Upper lobe of left lung (tissue), 6 donors: ENCODE measurements around the gene CHMP1B. TPM values are rescaled to one million over a fixed set of nuclear protein-coding genes. Genes with fewer than 3 reads are reported as not detected.
A peak's percentile ranks its signal among the peaks of the same experiment; 100 is the strongest.

Experiments used
- ATAC-seq, 2 donors: fragments of 200-7000 bp; cut with Tn5 transposase; one replicate each; pipeline ENCODE4 v1.9.1; 2022; ENCODE audit warnings: mild to moderate bottlenecking in 2 of 2, moderate library complexity in 2 of 2; ENCODE audit not compliant: low FRiP score in 2 of 2
- DNase-seq, 2 donors: peaks; one replicate each; pipeline ENCODE4 v3.0.0-alpha.2; 2019 to 2020
- H3K27ac ChIP-seq, 4 donors: fragments of 200-600 bp; sonication (generic); one replicate each; pipeline ENCODE4 v1.5.1; 2016 to 2019
- H3K27me3 ChIP-seq, 4 donors: fragments of 200-600 bp; sonication (generic); one replicate each; pipeline ENCODE4 v1.5.1; 2017 to 2019
- H3K36me3 ChIP-seq, 4 donors: fragments of 200-600 bp; sonication (generic); one replicate each; pipeline ENCODE4 v1.5.1; 2016 to 2019
- H3K4me1 ChIP-seq, 4 donors: fragments of 200-600 bp; sonication (generic); one replicate each; pipeline ENCODE4 v1.5.1; 2018 to 2019
- H3K4me3 ChIP-seq, 4 donors: fragments of 200-600 bp; sonication (generic); one replicate each; pipeline ENCODE4 v1.5.1; 2017 to 2019; ENCODE audit warnings: mild to moderate bottlenecking in 2 of 4, moderate library complexity in 1 of 4
- H3K9me3 ChIP-seq, 4 donors: fragments of 200-600 bp; sonication (generic); one replicate each; pipeline ENCODE4 v1.5.1; 2018 to 2019
- CTCF ChIP-seq, 6 experiments: fragments of 450-650 bp in 4 of 6; fragments of 200-600 bp in 2 of 6; sonication (generic) in 2 of 6; IDR thresholded peaks; one replicate each; pipeline ENCODE4 v1.5.1; 2016 to 2019; ENCODE audit warnings: antibody characterized with exemption in 6 of 6
- EP300 ChIP-seq, 4 donors: sonication (generic); formaldehyde crosslinking; IDR thresholded peaks; one replicate each; pipeline ENCODE4 v1.5.1; 2017; ENCODE audit warnings: antibody characterized with exemption in 4 of 4, control low read depth in 2 of 4
- POLR2A ChIP-seq, 4 donors: fragments of 450-650 bp; IDR thresholded peaks; one replicate each; pipeline ENCODE4 v1.5.1; 2016 to 2017; ENCODE audit warnings: antibody characterized with exemption in 4 of 4, mild to moderate bottlenecking in 2 of 4
- POLR2AphosphoS5 ChIP-seq, 2 donors: sonication (generic); formaldehyde crosslinking; IDR thresholded peaks; one replicate each; pipeline ENCODE4 v1.5.1; 2017; ENCODE audit warnings: antibody characterized with exemption in 2 of 2
- WGBS, 2 donors: methylation state at CpG; one replicate each; pipeline ENCODE4 v1.1.5; 2017 to 2018; 5-methylcytosine and 5-hydroxymethylcytosine counted together
- total RNA-seq, 6 donors: library from RNA; depleted of rRNA in 4 of 6; stranded (reverse); fragments of >200 nt in 4 of 6; gene quantifications; one replicate each; pipeline versions ENCODE4 v1.1.0 to v1.2.1, GENCODE V29; 2016 to 2021
- donor health status: DM: no; HTN: no; CAD: no; lungs with moderate emphysema.
- donor health status: DM: no; HTN: yes; CAD: no; lungs with severe emphysema.

Gene CHMP1B
- total RNA-seq, 6 donors from 2014 or later: 29.3 to 61.4 (median 50.0) TPM

- Histone ChIP-seq H3K27ac (no peak overlapping the region), H3K4me1 (peaks cover 0 to 7% (median 0%) of the 10 kb centered on the region in 4 donors), H3K36me3 (no peaks in the 10 kb centered on the region), H3K9me3 (no peaks in the 10 kb centered on the region), H3K27me3 (no peaks in the 10 kb centered on the region), H3K4me3 (no peak overlapping the region)
- TF ChIP-seq POLR2A (IDR thresholded peaks at IDR 0.05) (no peak), CTCF (IDR thresholded peaks at IDR 0.05) (no peak), POLR2AphosphoS5 (IDR thresholded peaks at IDR 0.05) (no peak), EP300 (IDR thresholded peaks at IDR 0.05) (no peak)
- DNase-seq (peak in 1 of 2 donors; percentile 77), ATAC-seq (no peak)
- 95 to 96% methylated on average over 39 to 40 of the region's 40 CpGs for WGBS, 2 donors
These were observed 29.5 kb upstream of the CHMP1B start for GRCh38 chr18:11821643-11822237.

GRCh38 chr18:11823545-11823944, 27.7 kb upstream of the CHMP1B start:
- Histone ChIP-seq H3K9me3 (no peaks in the 10 kb centered on the region), H3K36me3 (no peaks in the 10 kb centered on the region), H3K27me3 (no peaks in the 10 kb centered on the region), H3K4me3 (no peak overlapping the region), H3K4me1 (no peaks in the 10 kb centered on the region), H3K27ac (no peak overlapping the region)
- WGBS, 2 donors: 60 to 68% methylated on average over 5 of the region's 5 CpGs
- DNase-seq (no peak), ATAC-seq (no peak)
- TF ChIP-seq EP300 (IDR thresholded peaks at IDR 0.05) (no peak), POLR2AphosphoS5 (IDR thresholded peaks at IDR 0.05) (no peak), CTCF (IDR thresholded peaks at IDR 0.05) (no peak), POLR2A (IDR thresholded peaks at IDR 0.05) (no peak)

DNA sequence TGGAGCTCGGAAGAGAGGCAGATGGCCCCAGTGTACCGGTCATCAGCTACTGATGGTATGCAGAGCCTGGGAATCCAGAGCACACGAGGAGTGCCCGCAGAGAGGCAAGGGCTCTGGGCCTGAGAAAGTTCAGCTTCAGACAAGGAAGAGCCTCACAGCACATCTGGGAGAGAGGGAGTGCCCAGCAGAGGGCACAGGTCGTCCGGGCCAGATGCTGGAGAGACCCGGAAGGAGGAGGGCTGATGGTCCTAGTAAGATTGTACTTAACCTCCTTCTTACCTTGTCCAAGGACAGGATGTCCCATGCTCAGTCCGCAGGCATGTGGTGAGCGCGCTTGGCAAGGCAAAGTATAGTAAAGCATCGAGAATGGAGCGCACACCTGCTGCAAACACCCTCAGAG, 24.4 kb upstream of the CHMP1B start:
- H3K9me3 ChIP-seq: no peaks in the 10 kb centered on the region
- no peaks in the 10 kb centered on the region for H3K27me3 ChIP-seq
- whole genome bisulfite sequencing, 2 donors: 90% methylated on average over 9 to 12 of the region's 12 CpGs
- no peak overlapping the region for H3K27ac ChIP-seq
- ATAC-seq (no peak), DNase-seq (no peak)
- no peaks in the 10 kb centered on the region for H3K4me1 ChIP-seq
- H3K36me3 ChIP-seq: no peaks in the 10 kb centered on the region
- TF ChIP-seq CTCF (IDR thresholded peaks at IDR 0.05) (no peak), POLR2AphosphoS5 (IDR thresholded peaks at IDR 0.05) (no peak), EP300 (IDR thresholded peaks at IDR 0.05) (no peak), POLR2A (IDR thresholded peaks at IDR 0.05) (no peak)
- no peak overlapping the region for H3K4me3 ChIP-seq

DNA sequence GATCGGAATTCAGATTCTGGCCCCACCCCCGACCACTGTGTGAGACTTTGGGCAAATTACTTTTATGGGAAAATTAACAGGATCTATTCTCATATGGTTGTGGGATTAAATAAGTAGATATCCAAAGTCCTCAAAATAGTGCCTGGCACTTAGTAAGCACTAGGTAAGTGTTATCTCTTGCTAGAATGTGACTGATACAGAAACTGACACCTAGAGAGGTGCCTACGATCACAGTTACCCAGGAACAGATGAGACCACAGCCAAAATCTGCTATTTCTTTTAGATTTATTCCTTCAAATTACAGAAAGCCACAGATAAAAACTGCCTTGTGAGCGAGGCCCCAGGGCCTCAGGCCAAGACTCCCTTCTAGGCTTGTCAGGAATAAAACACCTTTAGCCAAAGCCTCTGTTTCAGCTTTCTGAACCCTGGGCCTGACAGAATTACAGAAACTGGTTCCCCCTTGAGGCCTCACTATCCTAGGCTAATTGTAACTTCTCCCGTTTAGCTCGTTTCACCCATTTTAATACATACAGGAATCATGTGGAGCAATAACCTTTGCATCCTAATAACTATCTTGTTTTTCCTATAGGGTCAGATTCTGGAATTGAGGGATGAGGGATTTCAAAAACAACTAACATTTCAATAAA, 22.3 kb upstream of the CHMP1B start:
- H3K4me3 ChIP-seq: no peak overlapping the region
- H3K9me3 ChIP-seq: no peaks in the 10 kb centered on the region
- ATAC-seq (no peak), DNase-seq (no peak)
- no peaks in the 10 kb centered on the region for H3K27me3 ChIP-seq
- no peak overlapping the region for H3K27ac ChIP-seq
- H3K36me3 ChIP-seq: no peaks in the 10 kb centered on the region
- 74 to 77% methylated on average over 6 of the region's 6 CpGs for WGBS, 2 donors
- TF ChIP-seq POLR2AphosphoS5 (IDR thresholded peaks at IDR 0.05) (no peak), CTCF (IDR thresholded peaks at IDR 0.05) (no peak), POLR2A (IDR thresholded peaks at IDR 0.05) (no peak), EP300 (IDR thresholded peaks at IDR 0.05) (no peak)
- H3K4me1 ChIP-seq: no peaks in the 10 kb centered on the region

- H3K9me3 ChIP-seq: no peaks in the 10 kb centered on the region
- 96% methylated on average over 4 of the region's 4 CpGs for WGBS, 2 donors
- no peaks in the 10 kb centered on the region for H3K27me3 ChIP-seq
- DNase-seq: no peak
- H3K36me3 ChIP-seq: no peaks in the 10 kb centered on the region
- no peak overlapping the region for H3K4me3 ChIP-seq
- no peak for ATAC-seq
- H3K4me1 ChIP-seq: no peaks in the 10 kb centered on the region
- no peak overlapping the region for H3K27ac ChIP-seq
- TF ChIP-seq EP300 (IDR thresholded peaks at IDR 0.05): no peak
- no peak for TF ChIP-seq POLR2AphosphoS5 (IDR thresholded peaks at IDR 0.05)
- no peak for TF ChIP-seq POLR2A (IDR thresholded peaks at IDR 0.05)
- no peak for TF ChIP-seq CTCF (IDR thresholded peaks at IDR 0.05)
These were observed 20.6 kb upstream of the CHMP1B start for GRCh38 chr18:11830585-11830984.
